ENCODE results near the gene TMEM52. TPM values are rescaled to one million over a fixed set of nuclear protein-coding genes. Genes with fewer than 3 reads are reported as not detected.

The TMEM52 gene
- total and polyA plus RNA-seq, 2 donors (not counting 3 experiments of a cell fraction or from before 2014, with no cell fraction given) = 1.6 to 1.7 TPM

GRCh38 chr1:1915911-1916840, 2.9 kb downstream of the TMEM52 start:
- CTCF ChIA-PET = interaction anchor here (2.3 kb wide), 1 partner anchor 8 kb away, joined by 7 read pairs; no protein-coding TSS in a partner anchor
- no peaks in the 10 kb centered on the region for H3K79me2 ChIP-seq (ENCODE audit: control insufficient read depth, insufficient read depth, low read length)
- TF ChIP-seq EZH2 (IDR thresholded peaks at IDR 0.05; ENCODE audit: borderline replicate concordance, low read depth, low read length, severe bottlenecking) (no peak), GATA2 (IDR thresholded peaks at IDR 0.05; ENCODE audit: insufficient read depth, insufficient read length, low read depth, low read length) (no peak), FOS (IDR thresholded peaks at IDR 0.05; ENCODE audit: borderline replicate concordance, insufficient read depth, low read length) (no peak), MYC (IDR thresholded peaks at IDR 0.05; ENCODE audit: low read depth, low read length) (no peak), JUN (IDR thresholded peaks at IDR 0.05; ENCODE audit: borderline replicate concordance, insufficient read depth, insufficient read length, low read depth) (no peak), POLR2A (IDR thresholded peaks at IDR 0.05; ENCODE audit: low read depth, low read length) (no peak), CTCF (IDR thresholded peaks at IDR 0.05; ENCODE audit: extremely low read depth in 1 of 2, insufficient read depth in 1 of 2, low read depth in 1 of 2, low read length in 2 of 2) (no peak), POLR2AphosphoS5 (IDR thresholded peaks at IDR 0.05; ENCODE audit: insufficient read depth, low read depth, low read length) (no peak), MAX (IDR thresholded peaks at IDR 0.05; ENCODE audit: insufficient read depth, insufficient read length) (no peak)
- no peaks in the 10 kb centered on the region for H3K36me3 ChIP-seq (ENCODE audit: control insufficient read depth in 2 of 2, extremely low read depth in 1 of 2, insufficient read depth in 2 of 2, low read length in 2 of 2)
- H4K20me1 ChIP-seq (replicated peaks; ENCODE audit: control insufficient read depth, extremely low read depth, insufficient read depth, low read length) = no peaks in the 10 kb centered on the region
- H3K4me3 ChIP-seq (replicated peaks in 1 of 3; ENCODE audit: insufficient read depth in 1 of 3, low read depth in 1 of 3, low read length in 3 of 3) = no peak overlapping the region
- FAIRE-seq = no peak
- intact Hi-C loops (cut with micrococcal nuclease) = loop anchor here (10.0 kb wide), 1 partner anchor 219 kb away; no protein-coding TSS in a partner anchor
- no peak overlapping the region for H3K27ac ChIP-seq (ENCODE audit: insufficient read depth, low read depth, low read length)
- H3K9me3 ChIP-seq (replicated peaks; ENCODE audit: control insufficient read depth, insufficient read depth, low read length) = no peaks in the 10 kb centered on the region
- H3K9me1 ChIP-seq (replicated peaks; ENCODE audit: control insufficient read depth, extremely low read depth, insufficient read depth, low read length) = no peaks in the 10 kb centered on the region
- no peaks in the 10 kb centered on the region for H3K27me3 ChIP-seq (ENCODE audit: control insufficient read depth in 2 of 2, insufficient read depth in 2 of 2, low read length in 2 of 2)
- POLR2A ChIA-PET = no interaction called here
- dilution Hi-C loops (cut with MboI; ENCODE audit: extremely low pct_ligation_motif_present, low sequenced_read_pairs) = no loop called here
- H2AFZ ChIP-seq (ENCODE audit: low read depth, low read length) = no peak overlapping the region
- BruUV-seq (replicated peaks) = no TSS peak
- H3K9ac ChIP-seq (replicated peaks; ENCODE audit: extremely low read depth, insufficient read depth, low read length) = no peak overlapping the region
- peaks cover 5% of the 10 kb centered on the region for H3K4me1 ChIP-seq (ENCODE audit: control insufficient read depth, extremely low read depth, insufficient read depth, low read length)
- no peak for DNase-seq (ENCODE audit: low read depth, low spot score)
- no peak overlapping the region for H3K4me2 ChIP-seq (ENCODE audit: insufficient read depth, low read length)
